ENCODE data around the gene LPAR4. TPM values are rescaled to one million over a fixed set of nuclear protein-coding genes. Genes with fewer than 3 reads are reported as not detected.

The LPAR4 gene
- not detected in 5 replicates for total RNA-seq (2022; extraction: Qiagen RNA extraction; ENCODE audit: low read depth)

GRCh38 chrX:78747489-78747888, at the start of gene LPAR4:
Gene LPAR4 (plus strand): TSS chrX:78747720. CDS start chrX:78754870, 7,150 bp downstream.

Other genes with a start within 250 kb of the LPAR4 start
- gene RTL3, start 88.4 kb upstream of the LPAR4 start, total RNA-seq (2022; extraction: Qiagen RNA extraction; ENCODE audit: low read depth) = 0.02 TPM in 1 of 5 replicates, not detected in the others
- not detected in 5 replicates for gene P2RY10, start 197.7 kb downstream of the LPAR4 start, total RNA-seq (2022; extraction: Qiagen RNA extraction; ENCODE audit: low read depth)